NCI-H510A (cell line): Measurements from ENCODE around the gene LURAP1L.
A peak's percentile ranks its signal among the peaks of the same experiment; 100 is the strongest.

Source experiments
- DNase-seq: peaks from one replicate; lab custom pipeline; 2025; lab: John Stamatoyannopoulos, UW

Gene LURAP1L

GRCh38 chr9:12777121-12778022 lies 2.6 kb downstream of the LURAP1L start:
- no peak for DNase-seq

- no peak for DNase-seq
Measured at GRCh38 chr9:12778389-12778788, 3.6 kb downstream of the LURAP1L start.

- DNase-seq = no peak
Measured at GRCh38 chr9:12781226-12781733, 6.5 kb downstream of the LURAP1L start.

GRCh38 chr9:12783767-12784460 lies 9.1 kb downstream of the LURAP1L start:
- DNase-seq = no peak

GRCh38 chr9:12784461-12785259 lies 9.8 kb downstream of the LURAP1L start:
- peak; percentile 83 for DNase-seq

- no peak for DNase-seq
Measured at GRCh38 chr9:12785260-12785770, 10.5 kb downstream of the LURAP1L start.

GRCh38 chr9:12785941-12786340 lies 11.1 kb downstream of the LURAP1L start:
- no peak for DNase-seq

GRCh38 chr9:12790001-12790400 lies 15.2 kb downstream of the LURAP1L start:
- DNase-seq = no peak

- no peak for DNase-seq
Measured at GRCh38 chr9:12790883-12791282, 16.1 kb downstream of the LURAP1L start.

- no peak for DNase-seq
Measured at GRCh38 chr9:12794101-12794799, 19.4 kb downstream of the LURAP1L start.

- DNase-seq = no peak
Measured at GRCh38 chr9:12796601-12797000, 21.8 kb downstream of the LURAP1L start.

- no peak for DNase-seq
Measured at GRCh38 chr9:12797037-12797436, 22.2 kb downstream of the LURAP1L start.

GRCh38 chr9:12798066-12798770 lies 23.4 kb downstream of the LURAP1L start:
- DNase-seq = no peak

GRCh38 chr9:12801187-12801586 lies 26.4 kb downstream of the LURAP1L start:
- DNase-seq = no peak

GRCh38 chr9:12801663-12802062 lies 26.8 kb downstream of the LURAP1L start:
- no peak for DNase-seq

GRCh38 chr9:12802093-12802492 lies 27.3 kb downstream of the LURAP1L start:
- DNase-seq = no peak

- no peak for DNase-seq
Measured at GRCh38 chr9:12808569-12808968, 33.7 kb downstream of the LURAP1L start.

GRCh38 chr9:12809720-12810119 lies 34.9 kb downstream of the LURAP1L start:
- no peak for DNase-seq

GRCh38 chr9:12811935-12812334 lies 37.1 kb downstream of the LURAP1L start:
- no peak for DNase-seq

GRCh38 chr9:12812710-12813109 lies 37.9 kb downstream of the LURAP1L start:
- DNase-seq = no peak

GRCh38 chr9:12813533-12813932 lies 38.7 kb downstream of the LURAP1L start:
- DNase-seq = no peak
